ENCODE measurements around the gene HAO2. TPM values are rescaled to one million over a fixed set of nuclear protein-coding genes. Genes with fewer than 3 reads are reported as not detected.

HAO2 gene
- total RNA-seq, 2 donors from 2014 or later, result not detected

DNA sequence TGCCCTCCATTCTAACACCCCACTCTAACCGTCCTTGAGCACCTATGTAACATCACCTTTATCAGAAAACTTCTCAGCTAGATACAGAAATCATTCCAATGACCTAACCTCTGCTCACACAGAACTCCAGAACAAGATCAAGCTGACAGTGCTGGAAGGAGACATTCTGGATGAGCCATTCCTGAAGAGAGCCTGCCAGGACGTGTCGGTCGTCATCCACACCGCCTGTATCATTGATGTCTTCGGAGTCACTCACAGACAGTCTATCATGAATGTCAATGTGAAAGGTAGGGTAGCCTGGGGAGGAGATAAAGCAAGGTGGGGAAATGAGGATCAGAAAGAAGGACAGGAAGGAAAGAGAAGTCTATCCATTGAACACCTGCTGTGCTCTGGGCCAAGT is 74.2 kb downstream of the HAO2 start:
- Mint-ChIP-seq H3K36me3 (ENCODE audit: low read depth) (no peaks in the 10 kb centered on the region), H3K4me1 (peaks cover 11% of the 10 kb centered on the region), H3K9me3 (no peaks in the 10 kb centered on the region), H3K4me3 (no peak overlapping the region), H3K27me3 (ENCODE audit: insufficient read depth) (peaks cover 2% of the 10 kb centered on the region), H3K27ac (no peak overlapping the region)
- TF ChIP-seq, protein P1, sequence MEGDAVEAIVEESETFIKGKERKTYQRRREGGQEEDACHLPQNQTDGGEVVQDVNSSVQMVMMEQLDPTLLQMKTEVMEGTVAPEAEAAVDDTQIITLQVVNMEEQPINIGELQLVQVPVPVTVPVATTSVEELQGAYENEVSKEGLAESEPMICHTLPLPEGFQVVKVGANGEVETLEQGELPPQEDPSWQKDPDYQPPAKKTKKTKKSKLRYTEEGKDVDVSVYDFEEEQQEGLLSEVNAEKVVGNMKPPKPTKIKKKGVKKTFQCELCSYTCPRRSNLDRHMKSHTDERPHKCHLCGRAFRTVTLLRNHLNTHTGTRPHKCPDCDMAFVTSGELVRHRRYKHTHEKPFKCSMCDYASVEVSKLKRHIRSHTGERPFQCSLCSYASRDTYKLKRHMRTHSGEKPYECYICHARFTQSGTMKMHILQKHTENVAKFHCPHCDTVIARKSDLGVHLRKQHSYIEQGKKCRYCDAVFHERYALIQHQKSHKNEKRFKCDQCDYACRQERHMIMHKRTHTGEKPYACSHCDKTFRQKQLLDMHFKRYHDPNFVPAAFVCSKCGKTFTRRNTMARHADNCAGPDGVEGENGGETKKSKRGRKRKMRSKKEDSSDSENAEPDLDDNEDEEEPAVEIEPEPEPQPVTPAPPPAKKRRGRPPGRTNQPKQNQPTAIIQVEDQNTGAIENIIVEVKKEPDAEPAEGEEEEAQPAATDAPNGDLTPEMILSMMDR (conservative IDR thresholded peaks at IDR 0.05), result no peak
- no peak overlapping the region for H3K4me3 ChIP-seq (ENCODE audit: low read length)
- WGBS, 2 experiments (ENCODE audit: insufficient coverage in 1 of 2, insufficient read length in 1 of 2), result 95 to 97% methylated on average over 6 of the region's 6 CpGs
- H3K9me3 ChIP-seq (ENCODE audit: control insufficient read depth, low read length), result no peaks in the 10 kb centered on the region
- H3K9ac ChIP-seq (ENCODE audit: extremely low read depth, low read length, poor library complexity, severe bottlenecking), result no peak overlapping the region
- no peak overlapping the region for H3K27ac ChIP-seq (ENCODE audit: low read depth, low read length)
- H3K36me3 ChIP-seq (ENCODE audit: control insufficient read depth, insufficient read depth, low read length), result no peaks in the 10 kb centered on the region
- no peaks in the 10 kb centered on the region for H3K27me3 ChIP-seq (ENCODE audit: control insufficient read depth, insufficient read depth, low read length, poor library complexity, severe bottlenecking)
- H3K4me1 ChIP-seq (ENCODE audit: control insufficient read depth, insufficient read depth, low read length), result no peaks in the 10 kb centered on the region
- peak; percentile 20 for DNase-seq

Other genes starting within 250 kb of the HAO2 start
- gene WARS2, start 228.1 kb upstream of the HAO2 start, total RNA-seq, result 10 to 100 TPM in 1 of 2 donors, 1 to 10 TPM in 1; 9.9 to 11.8 TPM
- gene HSD3B2, start 46.4 kb downstream of the HAO2 start, total RNA-seq, result not detected
- gene HSD3B1, start 138.4 kb downstream of the HAO2 start, total RNA-seq, result not detected

Measured in endodermal cell (in vitro differentiated cells).